Measurements from ENCODE around the gene DMD. TPM values are rescaled to one million over a fixed set of nuclear protein-coding genes. Genes with fewer than 3 reads are reported as not detected.

DMD gene
- total RNA-seq, 1 donor from 2014 or later, result 30.6 TPM

GRCh38 chrX:31711166-31711565 lies 1500.2 kb downstream of the DMD start:
- Histone ChIP-seq H3K4me3 (no peak overlapping the region), H3F3A (ENCODE audit: low read depth) (no peaks in the 10 kb centered on the region), H3K27me3 (no peaks in the 10 kb centered on the region), H4K20me1 (ENCODE audit: low read depth) (no peaks in the 10 kb centered on the region), H3K9ac (no peak overlapping the region), H3K9me3 (ENCODE audit: low read depth) (peaks cover 4% of the 10 kb centered on the region), H2AFZ (replicated peaks) (no peak overlapping the region), H3K79me2 (ENCODE audit: low read depth) (no peaks in the 10 kb centered on the region), H3K36me3 (no peaks in the 10 kb centered on the region), H3K4me2 (no peak overlapping the region), H3K27ac (no peak overlapping the region), H3K4me1 (no peaks in the 10 kb centered on the region)
- no peak for DNase-seq (ENCODE audit: low spot score)
- no peaks in the 10 kb centered on the region for H3K27me3 Mint-ChIP-seq (ENCODE audit: insufficient read depth, low read depth)
- TF ChIP-seq CTCF (IDR thresholded peaks at IDR 0.05) (no peak), EZH2phosphoT487 (IDR thresholded peaks at IDR 0.05) (no peak), EZH2 (IDR thresholded peaks at IDR 0.05) (no peak)
- peaks cover 13% of the 10 kb centered on the region for H3K4me1 Mint-ChIP-seq
- no peak overlapping the region for H3K4me3 Mint-ChIP-seq
- peaks cover 1% of the 10 kb centered on the region for H3K36me3 Mint-ChIP-seq
- no peaks in the 10 kb centered on the region for H3K9me3 Mint-ChIP-seq
- H3K27ac Mint-ChIP-seq, result no peak overlapping the region

DNA sequence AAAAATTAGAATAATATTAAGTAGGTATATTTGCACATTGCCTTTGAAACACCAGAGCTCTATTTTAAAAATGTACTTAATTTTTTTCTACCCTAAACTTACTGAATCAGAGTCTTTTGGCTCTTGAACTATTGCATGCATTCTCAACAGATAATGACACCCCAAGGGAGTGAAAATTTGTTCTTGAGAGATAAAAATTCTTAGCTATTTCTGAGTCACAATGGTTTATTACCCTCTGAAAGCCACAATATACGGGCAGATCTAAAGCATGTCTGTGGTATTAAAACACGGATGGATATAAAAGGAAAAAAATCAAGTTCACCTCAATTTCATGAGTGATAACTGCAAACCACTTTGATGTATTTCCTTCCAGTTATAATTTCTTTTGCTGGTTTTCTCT lies 1503.2 kb downstream of the DMD start:
- H3K4me1 Mint-ChIP-seq, result peaks cover 13% of the 10 kb centered on the region

GRCh38 chrX:31706466-31706865 lies 1504.9 kb downstream of the DMD start:
- H3K4me1 Mint-ChIP-seq, result peaks cover 11% of the 10 kb centered on the region
- H3K36me3 Mint-ChIP-seq, result no peaks in the 10 kb centered on the region
- no peak overlapping the region for H3K9ac ChIP-seq
- no peaks in the 10 kb centered on the region for H3K36me3 ChIP-seq
- H3K79me2 ChIP-seq (ENCODE audit: low read depth), result no peaks in the 10 kb centered on the region
- H3K27ac ChIP-seq, result no peak overlapping the region
- no peaks in the 10 kb centered on the region for H4K20me1 ChIP-seq (ENCODE audit: low read depth)
- no peak for DNase-seq (ENCODE audit: low spot score)
- no peak for TF ChIP-seq EZH2 (IDR thresholded peaks at IDR 0.05)
- TF ChIP-seq CTCF (IDR thresholded peaks at IDR 0.05), result no peak
- TF ChIP-seq EZH2phosphoT487 (IDR thresholded peaks at IDR 0.05), result no peak
- H3K27me3 Mint-ChIP-seq (ENCODE audit: insufficient read depth, low read depth), result no peaks in the 10 kb centered on the region
- no peaks in the 10 kb centered on the region for H3K9me3 ChIP-seq (ENCODE audit: low read depth)
- no peak overlapping the region for H2AFZ ChIP-seq (replicated peaks)
- no peak overlapping the region for H3K27ac Mint-ChIP-seq
- no peak overlapping the region for H3K4me3 ChIP-seq
- no peaks in the 10 kb centered on the region for H3F3A ChIP-seq (ENCODE audit: low read depth)
- H3K9me3 Mint-ChIP-seq, result no peaks in the 10 kb centered on the region
- no peaks in the 10 kb centered on the region for H3K4me1 ChIP-seq
- H3K4me3 Mint-ChIP-seq, result no peak overlapping the region
- no peak overlapping the region for H3K4me2 ChIP-seq
- no peaks in the 10 kb centered on the region for H3K27me3 ChIP-seq

More for the DNA sequence above, 1503.2 kb downstream of the DMD start:
- no peak overlapping the region for H3K4me3 Mint-ChIP-seq
- H2AFZ ChIP-seq (replicated peaks), result no peak overlapping the region
- H3K36me3 Mint-ChIP-seq, result no peaks in the 10 kb centered on the region
- no peaks in the 10 kb centered on the region for H3F3A ChIP-seq (ENCODE audit: low read depth)
- H3K36me3 ChIP-seq, result no peaks in the 10 kb centered on the region
- TF ChIP-seq CTCF (IDR thresholded peaks at IDR 0.05), result no peak
- TF ChIP-seq EZH2phosphoT487 (IDR thresholded peaks at IDR 0.05), result no peak
- no peak for TF ChIP-seq EZH2 (IDR thresholded peaks at IDR 0.05)
- no peak overlapping the region for H3K9ac ChIP-seq
- H3K27ac ChIP-seq, result no peak overlapping the region
- H3K9me3 ChIP-seq (ENCODE audit: low read depth), result peaks cover 4% of the 10 kb centered on the region
- no peaks in the 10 kb centered on the region for H3K27me3 ChIP-seq
- no peak overlapping the region for H3K4me3 ChIP-seq
- DNase-seq (ENCODE audit: low spot score), result no peak
- H3K27ac Mint-ChIP-seq, result no peak overlapping the region
- no peak overlapping the region for H3K4me2 ChIP-seq
- no peaks in the 10 kb centered on the region for H4K20me1 ChIP-seq (ENCODE audit: low read depth)
- H3K4me1 ChIP-seq, result no peaks in the 10 kb centered on the region
- no peaks in the 10 kb centered on the region for H3K79me2 ChIP-seq (ENCODE audit: low read depth)
- no peaks in the 10 kb centered on the region for H3K9me3 Mint-ChIP-seq
- no peaks in the 10 kb centered on the region for H3K27me3 Mint-ChIP-seq (ENCODE audit: insufficient read depth, low read depth)

Data from neural progenitor cell (in vitro differentiated cells).